Mammary epithelial cell (primary cell): ENCODE results near the gene DGKI.

ENCODE experiments used
- CTCF ChIP-seq, 2 donors: IDR thresholded peaks in 1 of 2; conservative IDR thresholded peaks in 1 of 2; 2 replicates each; pipeline ENCODE4 v1.5.1; 2011 to 2012; ENCODE audit warnings: inconsistent platforms in 2 of 2, low read length in 2 of 2, mild to moderate bottlenecking in 2 of 2, control low read depth in 1 of 2, low read depth in 1 of 2; ENCODE audit not compliant: insufficient read depth in 1 of 2; ENCODE audit errors: extremely low read depth in 1 of 2
- EZH2 ChIP-seq: IDR thresholded peaks from 2 replicates; pipeline ENCODE4 v1.6.1; 2012; ENCODE audit warnings: low read length, inconsistent platforms, borderline replicate concordance

- TF ChIP-seq CTCF (conservative IDR thresholded peaks at IDR 0.05 in 1 of 2, IDR thresholded peaks at IDR 0.05 in 1 of 2; ENCODE audit: extremely low read depth in 1 of 2, insufficient read depth in 1 of 2, low read depth in 1 of 2, low read length in 2 of 2) = no peak
- no peak for TF ChIP-seq EZH2
Observed at GRCh38 chr7:137625197-137625596, 221.6 kb downstream of the DGKI start.
